GM23338 (cell line): ENCODE measurements around the gene MTA2. TPM values are rescaled to one million over a fixed set of nuclear protein-coding genes. Genes with fewer than 3 reads are reported as not detected.

Source experiments
- ATAC-seq: fragments of 200-7000 bp; cut with Tn5 transposase; 3 replicates; pipeline ENCODE4 v1.9.1; 2020
- DNase-seq: peaks from one replicate; pipeline ENCODE4 v3.0.0-alpha.2; 2015; ENCODE audit warnings: low spot score
- H2AFZ ChIP-seq: fragments of 200-600 bp; sonication (generic); 2 replicates; pipeline ENCODE4 v1.8.0; 2016; ENCODE audit warnings: antibody characterized with exemption, mild to moderate bottlenecking, moderate library complexity
- H3F3A ChIP-seq: fragments of 200-600 bp; sonication (generic); replicated peaks from 2 replicates; pipeline ENCODE4 v1.8.0; 2017; ENCODE audit warnings: antibody characterized with exemption, mixed run types, low read depth
- H3K27ac ChIP-seq: fragments of 200-600 bp; sonication (generic); 2 replicates; pipeline ENCODE4 v1.6.1; 2016; ENCODE audit warnings: low read depth
- H3K27me3 ChIP-seq: fragments of 200-600 bp; sonication (generic); 2 replicates; pipeline ENCODE4 v1.8.0; 2016; ENCODE audit warnings: mild to moderate bottlenecking, mixed run types, moderate library complexity; ENCODE audit not compliant: insufficient read depth
- H3K36me3 ChIP-seq: fragments of 200-600 bp; sonication (generic); 2 replicates; pipeline ENCODE4 v1.8.0; 2016; ENCODE audit warnings: mild to moderate bottlenecking; ENCODE audit not compliant: insufficient read depth
- H3K4me1 ChIP-seq: fragments of 200-600 bp; sonication (generic); 2 replicates; pipeline ENCODE4 v1.8.0; 2016; ENCODE audit warnings: mild to moderate bottlenecking, moderate library complexity; ENCODE audit not compliant: insufficient read depth
- H3K4me2 ChIP-seq: fragments of 200-600 bp; sonication (generic); 2 replicates; pipeline ENCODE4 v1.7.1; 2017; ENCODE audit warnings: mixed run types
- H3K4me3 ChIP-seq: fragments of 200-600 bp; sonication (generic); 2 replicates; pipeline ENCODE4 v1.6.1; 2016; ENCODE audit warnings: mixed run types
- H3K79me2 ChIP-seq: fragments of 200-600 bp; sonication (generic); replicated peaks from 2 replicates; pipeline ENCODE4 v1.8.0; 2017; ENCODE audit warnings: mild to moderate bottlenecking; ENCODE audit not compliant: insufficient read depth
- H3K9me2 ChIP-seq: fragments of 200-600 bp; sonication (generic); 2 replicates; pipeline ENCODE4 v1.8.0; 2017; ENCODE audit not compliant: insufficient read depth
- H4K20me1 ChIP-seq: fragments of 200-600 bp; sonication (generic); replicated peaks from 2 replicates; pipeline ENCODE4 v1.8.0; 2017; ENCODE audit warnings: mild to moderate bottlenecking; ENCODE audit not compliant: insufficient read depth
- H3K27ac Mint-ChIP-seq: 2 replicates; pipeline ENCODE4 v1.8.0; 2020; ENCODE audit warnings: inconsistent platforms, mild to moderate bottlenecking, moderate library complexity, mixed read lengths
- H3K27me3 Mint-ChIP-seq: 3 replicates; pipeline ENCODE4 v1.8.0; 2022; ENCODE audit warnings: low read depth, mild to moderate bottlenecking, moderate library complexity, mixed read lengths, inconsistent platforms; ENCODE audit not compliant: insufficient read depth, poor library complexity
- H3K36me3 Mint-ChIP-seq: 3 replicates; pipeline ENCODE4 v1.8.0; 2021; ENCODE audit warnings: low read depth, mild to moderate bottlenecking, inconsistent platforms, moderate library complexity, mixed read lengths
- H3K4me1 Mint-ChIP-seq: 3 replicates; pipeline ENCODE4 v1.8.0; 2020; ENCODE audit warnings: mild to moderate bottlenecking, inconsistent platforms, mixed read lengths
- H3K4me3 Mint-ChIP-seq: 3 replicates; pipeline ENCODE4 v1.8.0; 2021; ENCODE audit warnings: moderate library complexity, mild to moderate bottlenecking, inconsistent platforms, mixed read lengths
- H3K9me3 Mint-ChIP-seq: 3 replicates; pipeline ENCODE4 v1.8.0; 2020; ENCODE audit warnings: moderate library complexity, mild to moderate bottlenecking, inconsistent platforms, mixed read lengths
- EZH2phosphoT487 ChIP-seq: fragments of 200-600 bp; sonication (generic); IDR thresholded peaks from one replicate; pipeline ENCODE4 v1.8.1; 2018; ENCODE audit warnings: antibody characterized with exemption; ENCODE audit not compliant: unreplicated experiment
- NANOG ChIP-seq: IDR thresholded peaks from 2 replicates; pipeline ENCODE4 v1.6.1; 2016; ENCODE audit warnings: antibody characterized with exemption, borderline replicate concordance
- POLR2AphosphoS5 ChIP-seq: IDR thresholded peaks from 2 replicates; pipeline ENCODE4 v1.6.1; 2016; ENCODE audit warnings: antibody characterized with exemption, low read depth
- STAT1 ChIP-seq: IDR thresholded peaks from one replicate; pipeline ENCODE4 v1.6.1; 2016; ENCODE audit warnings: antibody characterized with exemption; ENCODE audit not compliant: unreplicated experiment
- ZNF114 ChIP-seq: fragments of 250-450 bp; sonication (Bioruptor Pico); IDR thresholded peaks from 2 replicates; pipeline ENCODE4 v1.5.0; 2020; ENCODE audit warnings: mild to moderate bottlenecking, moderate library complexity
- ZNF331 ChIP-seq: fragments of 250-450 bp; sonication (Bioruptor Pico); IDR thresholded peaks from 2 replicates; pipeline ENCODE4 v1.5.0; 2020; ENCODE audit warnings: low read depth, mild to moderate bottlenecking, moderate library complexity
- polyA plus RNA-seq: library from polyadenylated mRNA; unstranded; fragments of >200 nt; fragmentation: Nextera tagmentation; extraction: Ambion mirVana; gene quantifications from 2 replicates; pipeline ENCODE4 v1.2.1, GENCODE V29; 2016
- total RNA-seq: library from RNA; depleted of rRNA; stranded (reverse); fragments of >200 nt; shearing (Covaris generic); gene quantifications from 2 replicates; pipeline ENCODE4 v1.2.3, GENCODE V29; 2014
- TF ChIP-seq, protein P1 (sequence below): fragments of 250-450 bp; sonication (Bioruptor Pico); IDR thresholded peaks from 2 replicates; pipeline ENCODE4 v1.5.0; 2020; ENCODE audit warnings: mild to moderate bottlenecking, moderate library complexity
- TF ChIP-seq, protein P2 (sequence below): IDR thresholded peaks from one replicate; pipeline ENCODE4 v1.6.1; 2018; ENCODE audit warnings: antibody characterized with exemption; ENCODE audit not compliant: unreplicated experiment
- TF ChIP-seq, protein P3 (sequence below): IDR thresholded peaks from 2 replicates; pipeline ENCODE4 v1.6.1; 2016; ENCODE audit warnings: antibody characterized with exemption

The MTA2 gene
- total and polyA plus RNA-seq, 2 experiments from 2014 or later = 22.9 to 102 TPM

DNA sequence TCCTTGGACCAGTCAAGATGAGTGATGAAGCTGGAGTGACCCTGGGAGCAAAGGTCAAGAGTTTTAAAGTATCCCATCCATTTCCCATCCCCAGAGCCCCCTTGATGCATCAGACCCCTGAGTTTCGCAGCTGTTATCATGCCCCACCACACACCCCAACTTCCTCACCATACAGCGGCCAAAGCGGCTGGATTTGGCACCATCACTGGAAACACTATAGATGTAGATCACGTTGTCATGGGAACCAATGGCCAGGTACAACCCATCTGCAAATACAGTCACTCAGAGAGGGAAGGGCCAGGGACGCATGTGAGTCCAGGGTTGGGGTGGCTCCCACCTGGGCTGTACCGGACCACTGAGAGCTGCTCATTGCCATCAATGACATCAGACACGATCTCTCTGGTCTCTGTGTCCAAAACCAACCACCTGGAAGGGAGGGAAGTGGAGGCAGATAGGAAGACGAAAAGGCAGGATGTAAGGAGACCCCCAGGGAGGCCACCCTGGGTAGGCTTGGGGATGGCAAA lies 2.2 kb upstream of the MTA2 start:
- Histone ChIP-seq H3K4me1 (peaks cover 17% of the 10 kb centered on the region; the same call in 1 of the 2 replicates), H3K27ac (no peak overlapping the region), H3K4me2 (peak overlapping the region; percentile 99; the same call in 1 of the 2 replicates), H3F3A (peaks cover 20% of the 10 kb centered on the region), H2AFZ (no peak overlapping the region), H3K4me3 (no peak overlapping the region), H3K27me3 (peaks cover 43% of the 10 kb centered on the region), H3K79me2 (peaks cover 16% of the 10 kb centered on the region), H3K36me3 (no peaks in the 10 kb centered on the region), H3K9me2 (no peaks in the 10 kb centered on the region), H4K20me1 (peaks cover 10% of the 10 kb centered on the region; the same call in 1 of the 2 replicates)
- peak overlapping the region; percentile 91; the same call in 1 of the 3 replicates for H3K4me3 Mint-ChIP-seq
- TF ChIP-seq POLR2AphosphoS5 (no peak), EZH2phosphoT487 (no peak), ZNF114 (CRISPR knock-in tag) (no peak), NANOG (no peak), ZNF331 (CRISPR knock-in tag) (no peak), STAT1 (no peak)
- TF ChIP-seq, protein P1, sequence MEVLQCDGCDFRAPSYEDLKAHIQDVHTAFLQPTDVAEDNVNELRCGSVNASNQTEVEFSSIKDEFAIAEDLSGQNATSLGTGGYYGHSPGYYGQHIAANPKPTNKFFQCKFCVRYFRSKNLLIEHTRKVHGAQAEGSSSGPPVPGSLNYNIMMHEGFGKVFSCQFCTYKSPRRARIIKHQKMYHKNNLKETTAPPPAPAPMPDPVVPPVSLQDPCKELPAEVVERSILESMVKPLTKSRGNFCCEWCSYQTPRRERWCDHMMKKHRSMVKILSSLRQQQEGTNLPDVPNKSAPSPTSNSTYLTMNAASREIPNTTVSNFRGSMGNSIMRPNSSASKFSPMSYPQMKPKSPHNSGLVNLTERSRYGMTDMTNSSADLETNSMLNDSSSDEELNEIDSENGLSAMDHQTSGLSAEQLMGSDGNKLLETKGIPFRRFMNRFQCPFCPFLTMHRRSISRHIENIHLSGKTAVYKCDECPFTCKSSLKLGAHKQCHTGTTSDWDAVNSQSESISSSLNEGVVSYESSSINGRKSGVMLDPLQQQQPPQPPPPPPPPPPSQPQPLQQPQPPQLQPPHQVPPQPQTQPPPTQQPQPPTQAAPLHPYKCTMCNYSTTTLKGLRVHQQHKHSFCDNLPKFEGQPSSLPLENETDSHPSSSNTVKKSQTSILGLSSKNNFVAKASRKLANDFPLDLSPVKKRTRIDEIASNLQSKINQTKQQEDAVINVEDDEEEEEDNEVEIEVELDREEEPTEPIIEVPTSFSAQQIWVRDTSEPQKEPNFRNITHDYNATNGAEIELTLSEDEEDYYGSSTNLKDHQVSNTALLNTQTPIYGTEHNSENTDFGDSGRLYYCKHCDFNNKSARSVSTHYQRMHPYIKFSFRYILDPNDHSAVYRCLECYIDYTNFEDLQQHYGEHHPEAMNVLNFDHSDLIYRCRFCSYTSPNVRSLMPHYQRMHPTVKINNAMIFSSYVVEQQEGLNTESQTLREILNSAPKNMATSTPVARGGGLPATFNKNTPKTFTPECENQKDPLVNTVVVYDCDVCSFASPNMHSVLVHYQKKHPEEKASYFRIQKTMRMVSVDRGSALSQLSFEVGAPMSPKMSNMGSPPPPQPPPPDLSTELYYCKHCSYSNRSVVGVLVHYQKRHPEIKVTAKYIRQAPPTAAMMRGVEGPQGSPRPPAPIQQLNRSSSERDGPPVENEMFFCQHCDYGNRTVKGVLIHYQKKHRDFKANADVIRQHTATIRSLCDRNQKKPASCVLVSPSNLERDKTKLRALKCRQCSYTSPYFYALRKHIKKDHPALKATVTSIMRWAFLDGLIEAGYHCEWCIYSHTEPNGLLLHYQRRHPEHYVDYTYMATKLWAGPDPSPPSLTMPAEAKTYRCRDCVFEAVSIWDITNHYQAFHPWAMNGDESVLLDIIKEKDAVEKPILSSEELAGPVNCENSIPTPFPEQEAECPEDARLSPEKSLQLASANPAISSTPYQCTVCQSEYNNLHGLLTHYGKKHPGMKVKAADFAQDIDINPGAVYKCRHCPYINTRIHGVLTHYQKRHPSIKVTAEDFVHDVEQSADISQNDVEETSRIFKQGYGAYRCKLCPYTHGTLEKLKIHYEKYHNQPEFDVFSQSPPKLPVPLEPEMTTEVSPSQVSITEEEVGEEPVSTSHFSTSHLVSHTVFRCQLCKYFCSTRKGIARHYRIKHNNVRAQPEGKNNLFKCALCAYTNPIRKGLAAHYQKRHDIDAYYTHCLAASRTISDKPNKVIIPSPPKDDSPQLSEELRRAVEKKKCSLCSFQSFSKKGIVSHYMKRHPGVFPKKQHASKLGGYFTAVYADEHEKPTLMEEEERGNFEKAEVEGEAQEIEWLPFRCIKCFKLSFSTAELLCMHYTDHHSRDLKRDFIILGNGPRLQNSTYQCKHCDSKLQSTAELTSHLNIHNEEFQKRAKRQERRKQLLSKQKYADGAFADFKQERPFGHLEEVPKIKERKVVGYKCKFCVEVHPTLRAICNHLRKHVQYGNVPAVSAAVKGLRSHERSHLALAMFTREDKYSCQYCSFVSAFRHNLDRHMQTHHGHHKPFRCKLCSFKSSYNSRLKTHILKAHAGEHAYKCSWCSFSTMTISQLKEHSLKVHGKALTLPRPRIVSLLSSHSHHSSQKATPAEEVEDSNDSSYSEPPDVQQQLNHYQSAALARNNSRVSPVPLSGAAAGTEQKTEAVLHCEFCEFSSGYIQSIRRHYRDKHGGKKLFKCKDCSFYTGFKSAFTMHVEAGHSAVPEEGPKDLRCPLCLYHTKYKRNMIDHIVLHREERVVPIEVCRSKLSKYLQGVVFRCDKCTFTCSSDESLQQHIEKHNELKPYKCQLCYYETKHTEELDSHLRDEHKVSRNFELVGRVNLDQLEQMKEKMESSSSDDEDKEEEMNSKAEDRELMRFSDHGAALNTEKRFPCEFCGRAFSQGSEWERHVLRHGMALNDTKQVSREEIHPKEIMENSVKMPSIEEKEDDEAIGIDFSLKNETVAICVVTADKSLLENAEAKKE (CRISPR knock-in tag) = no peak
- TF ChIP-seq, protein P2, sequence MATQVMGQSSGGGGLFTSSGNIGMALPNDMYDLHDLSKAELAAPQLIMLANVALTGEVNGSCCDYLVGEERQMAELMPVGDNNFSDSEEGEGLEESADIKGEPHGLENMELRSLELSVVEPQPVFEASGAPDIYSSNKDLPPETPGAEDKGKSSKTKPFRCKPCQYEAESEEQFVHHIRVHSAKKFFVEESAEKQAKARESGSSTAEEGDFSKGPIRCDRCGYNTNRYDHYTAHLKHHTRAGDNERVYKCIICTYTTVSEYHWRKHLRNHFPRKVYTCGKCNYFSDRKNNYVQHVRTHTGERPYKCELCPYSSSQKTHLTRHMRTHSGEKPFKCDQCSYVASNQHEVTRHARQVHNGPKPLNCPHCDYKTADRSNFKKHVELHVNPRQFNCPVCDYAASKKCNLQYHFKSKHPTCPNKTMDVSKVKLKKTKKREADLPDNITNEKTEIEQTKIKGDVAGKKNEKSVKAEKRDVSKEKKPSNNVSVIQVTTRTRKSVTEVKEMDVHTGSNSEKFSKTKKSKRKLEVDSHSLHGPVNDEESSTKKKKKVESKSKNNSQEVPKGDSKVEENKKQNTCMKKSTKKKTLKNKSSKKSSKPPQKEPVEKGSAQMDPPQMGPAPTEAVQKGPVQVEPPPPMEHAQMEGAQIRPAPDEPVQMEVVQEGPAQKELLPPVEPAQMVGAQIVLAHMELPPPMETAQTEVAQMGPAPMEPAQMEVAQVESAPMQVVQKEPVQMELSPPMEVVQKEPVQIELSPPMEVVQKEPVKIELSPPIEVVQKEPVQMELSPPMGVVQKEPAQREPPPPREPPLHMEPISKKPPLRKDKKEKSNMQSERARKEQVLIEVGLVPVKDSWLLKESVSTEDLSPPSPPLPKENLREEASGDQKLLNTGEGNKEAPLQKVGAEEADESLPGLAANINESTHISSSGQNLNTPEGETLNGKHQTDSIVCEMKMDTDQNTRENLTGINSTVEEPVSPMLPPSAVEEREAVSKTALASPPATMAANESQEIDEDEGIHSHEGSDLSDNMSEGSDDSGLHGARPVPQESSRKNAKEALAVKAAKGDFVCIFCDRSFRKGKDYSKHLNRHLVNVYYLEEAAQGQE = no peak
- TF ChIP-seq, protein P3, sequence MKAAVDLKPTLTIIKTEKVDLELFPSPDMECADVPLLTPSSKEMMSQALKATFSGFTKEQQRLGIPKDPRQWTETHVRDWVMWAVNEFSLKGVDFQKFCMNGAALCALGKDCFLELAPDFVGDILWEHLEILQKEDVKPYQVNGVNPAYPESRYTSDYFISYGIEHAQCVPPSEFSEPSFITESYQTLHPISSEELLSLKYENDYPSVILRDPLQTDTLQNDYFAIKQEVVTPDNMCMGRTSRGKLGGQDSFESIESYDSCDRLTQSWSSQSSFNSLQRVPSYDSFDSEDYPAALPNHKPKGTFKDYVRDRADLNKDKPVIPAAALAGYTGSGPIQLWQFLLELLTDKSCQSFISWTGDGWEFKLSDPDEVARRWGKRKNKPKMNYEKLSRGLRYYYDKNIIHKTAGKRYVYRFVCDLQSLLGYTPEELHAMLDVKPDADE = no peak
- H3K4me1 Mint-ChIP-seq = peaks cover 63% of the 10 kb centered on the region
- ATAC-seq = no peak
- H3K27me3 Mint-ChIP-seq = peaks cover 29% of the 10 kb centered on the region
- H3K9me3 Mint-ChIP-seq = no peaks in the 10 kb centered on the region; the same call in 2 of the 3 replicates
- DNase-seq = no peak
- no peak overlapping the region for H3K27ac Mint-ChIP-seq
- H3K36me3 Mint-ChIP-seq = peaks cover 28% of the 10 kb centered on the region
